DMS53 (cell line): ENCODE measurements around the gene RAB41.
"Not testable (repeated sequence)": the region's sequence is repeated elsewhere in the genome, so short reads cannot be mapped to it uniquely, and the experiment has no call there.

Experiments
- DNase-seq: peaks from one replicate; lab custom pipeline; 2025; lab: John Stamatoyannopoulos, UW

RAB41 gene

GRCh38 chrX:70281951-70282350, at the start of gene RAB41:
TSS of gene RAB41 (plus strand) at chrX:70282172. CDS start at chrX:70282218, 46 bp downstream.
- no peak for DNase-seq

- DNase-seq: no peak
Measured at GRCh38 chrX:70234355-70234754, 47.6 kb upstream of the RAB41 start, which contains the start of gene AWAT1. TSS of gene AWAT1 (plus strand) at chrX:70234655. CDS start at chrX:70234696, 41 bp downstream.

GRCh38 chrX:70240751-70241150, 41.2 kb upstream of the RAB41 start:
- no peak for DNase-seq

- DNase-seq: no peak
Measured at GRCh38 chrX:70241501-70241900, 40.5 kb upstream of the RAB41 start.

GRCh38 chrX:70243601-70244000, 38.4 kb upstream of the RAB41 start:
- not testable (repeated sequence) for DNase-seq

GRCh38 chrX:70244881-70245280, 37.1 kb upstream of the RAB41 start:
- DNase-seq: no peak

GRCh38 chrX:70247252-70247651, 34.7 kb upstream of the RAB41 start:
- peak; percentile 76 for DNase-seq

- no peak for DNase-seq
Measured at GRCh38 chrX:70252491-70252890, 29.5 kb upstream of the RAB41 start.

GRCh38 chrX:70253377-70254062, 28.5 kb upstream of the RAB41 start:
- DNase-seq: peak; percentile 78

GRCh38 chrX:70254063-70254400, 27.9 kb upstream of the RAB41 start:
- DNase-seq: peak; percentile 66

GRCh38 chrX:70254909-70255308, 27.1 kb upstream of the RAB41 start:
- peak; percentile 72 for DNase-seq

GRCh38 chrX:70255452-70255851, 26.5 kb upstream of the RAB41 start:
- DNase-seq: no peak

GRCh38 chrX:70257423-70258288, 24.3 kb upstream of the RAB41 start:
- DNase-seq: peak; percentile 56

- no peak for DNase-seq
Measured at GRCh38 chrX:70260104-70260503, 21.9 kb upstream of the RAB41 start, which contains the start of gene P2RY4. TSS of gene P2RY4 (minus strand) at chrX:70260204. CDS start at chrX:70259624, 580 bp downstream.

- DNase-seq: peak; percentile 93
Measured at GRCh38 chrX:70262952-70263567, 18.9 kb upstream of the RAB41 start.

- DNase-seq: no peak
Measured at GRCh38 chrX:70264784-70265183, 17.2 kb upstream of the RAB41 start.

- no peak for DNase-seq
Measured at GRCh38 chrX:70268034-70268433, 13.9 kb upstream of the RAB41 start, which contains the start of gene ARR3. TSS of gene ARR3 (plus strand) at chrX:70268334. CDS start at chrX:70269386, 1,052 bp downstream.

GRCh38 chrX:70274029-70274428, 7.9 kb upstream of the RAB41 start:
- DNase-seq: not testable (repeated sequence)

GRCh38 chrX:70279081-70279480, 2.9 kb upstream of the RAB41 start:
- DNase-seq: no peak

- DNase-seq: no peak
Measured at GRCh38 chrX:70280573-70280972, 1.4 kb upstream of the RAB41 start.

- DNase-seq: no peak
Measured at GRCh38 chrX:70289168-70289792, 7.3 kb downstream of the RAB41 start.
